CD4-positive, alpha-beta T cell treated with Interleukin-4 for 4 hours (primary cell): ENCODE data around the gene IRF2.
"Not testable (repeated sequence)": the region's sequence is repeated elsewhere in the genome, so short reads cannot be mapped to it uniquely, and the experiment has no call there.

Source experiments
- DNase-seq: peaks from one replicate; pipeline ENCODE4 v3.0.0-alpha.2; 2020

The IRF2 gene

DNA sequence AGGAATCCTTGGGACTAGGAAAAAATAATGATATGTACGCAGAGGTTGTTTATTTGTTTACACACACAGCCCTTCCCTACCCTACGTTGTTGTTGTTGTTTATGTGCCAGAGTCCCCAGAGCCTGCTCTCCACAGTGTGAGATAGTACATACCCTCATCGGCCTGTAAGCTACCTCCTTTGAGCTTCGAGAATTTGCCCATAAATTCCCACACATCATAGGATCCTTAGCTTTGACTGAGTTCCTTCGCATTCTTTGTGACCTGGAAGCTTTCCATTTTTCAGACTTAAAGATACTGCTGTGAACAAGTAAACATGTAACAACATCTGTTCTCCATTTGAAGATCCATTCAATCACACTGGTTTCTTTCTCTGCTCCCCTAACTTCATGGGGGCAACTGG, 114.5 kb downstream of the IRF2 start:
- no peak for DNase-seq

DNA sequence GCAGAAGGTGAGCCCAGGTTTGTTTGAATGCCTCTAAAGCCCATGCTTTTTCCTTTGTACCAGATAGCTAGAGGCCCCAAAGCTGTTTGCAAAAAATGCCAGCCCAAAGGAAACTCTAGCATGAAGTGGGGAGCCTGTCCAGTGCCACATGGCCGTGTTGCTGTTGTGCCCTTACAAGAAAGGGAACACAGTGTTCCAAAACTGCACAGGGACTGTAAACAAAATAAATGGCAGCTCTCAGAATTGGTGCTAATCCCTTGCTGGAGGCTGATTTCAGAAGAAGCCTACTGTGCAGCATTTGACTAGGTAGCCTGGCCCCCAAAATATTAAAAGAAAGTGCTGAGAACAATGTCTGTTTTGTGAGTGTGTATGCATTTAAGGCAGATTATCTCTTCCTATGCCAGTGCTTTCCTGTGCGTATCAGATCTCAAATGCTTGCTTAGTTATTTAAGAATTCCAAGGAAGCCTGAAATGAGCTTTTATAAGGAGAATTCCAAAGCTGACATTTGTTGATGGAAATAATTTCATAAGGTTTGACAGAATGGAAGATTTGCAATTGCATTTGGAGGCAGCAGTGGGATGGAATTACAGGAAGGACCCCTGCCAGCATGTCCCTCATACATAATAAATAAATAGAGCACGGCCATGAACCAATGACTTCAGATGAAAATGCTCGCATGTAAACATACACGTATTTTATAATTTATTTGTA, 115.7 kb downstream of the IRF2 start:
- no peak for DNase-seq

DNA sequence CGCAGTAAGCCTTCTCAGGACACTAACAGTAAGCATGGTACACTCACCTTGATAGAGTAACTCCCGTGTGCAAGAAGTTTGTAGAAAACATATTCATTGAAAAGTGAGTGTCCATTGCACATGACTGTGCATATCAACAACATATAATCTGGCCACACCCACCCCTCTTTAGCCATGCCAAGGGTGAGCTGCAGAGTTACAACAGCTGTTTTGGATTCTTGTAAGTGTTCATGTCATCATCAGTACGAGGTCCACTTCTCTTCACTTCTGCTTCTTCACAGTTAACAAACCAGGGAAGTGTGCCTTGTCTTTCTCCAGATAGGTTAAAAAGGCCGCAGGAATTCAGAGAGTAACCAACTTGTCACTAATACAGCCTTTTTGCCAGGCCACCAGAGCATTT, 116.6 kb downstream of the IRF2 start:
- DNase-seq, result no peak

DNA sequence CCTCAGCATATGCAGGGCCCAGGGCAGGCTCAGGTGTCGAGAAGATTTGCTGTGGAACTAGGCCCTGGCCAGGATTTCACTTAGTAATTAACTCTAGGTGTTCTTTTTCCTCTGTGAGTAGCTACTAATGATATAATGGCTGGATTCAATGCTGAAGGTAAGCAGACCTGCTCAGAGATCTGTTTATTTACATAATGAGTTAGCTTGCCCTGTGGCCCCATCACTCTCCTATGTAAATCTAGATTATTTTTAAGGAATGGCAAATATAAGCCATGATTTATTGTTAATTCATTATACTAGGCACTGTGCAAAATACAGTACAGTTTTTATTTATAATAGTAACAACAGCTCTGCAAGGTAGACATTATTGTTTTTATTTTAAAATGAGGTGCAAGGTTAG, 117.2 kb downstream of the IRF2 start:
- DNase-seq, result no peak

DNA sequence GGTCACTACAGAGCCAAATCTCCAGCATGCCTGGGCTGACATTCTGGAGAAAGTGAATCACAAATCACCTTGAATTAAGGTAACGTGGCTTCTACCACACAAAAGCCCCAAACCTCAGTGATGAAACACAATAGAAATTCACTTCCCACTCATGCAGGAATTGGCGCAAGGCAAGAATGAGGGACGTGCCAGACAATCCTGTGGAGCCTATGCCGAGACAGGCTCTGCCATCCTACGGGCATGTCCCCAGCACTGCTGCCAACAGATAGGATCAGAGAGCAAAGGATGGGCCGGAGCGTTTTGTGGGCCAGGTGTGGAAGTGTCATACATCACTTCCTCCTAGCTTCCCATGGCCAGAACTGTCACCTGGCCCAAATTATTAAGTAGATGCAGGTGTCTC, 118.0 kb downstream of the IRF2 start:
- DNase-seq, result no peak

DNA sequence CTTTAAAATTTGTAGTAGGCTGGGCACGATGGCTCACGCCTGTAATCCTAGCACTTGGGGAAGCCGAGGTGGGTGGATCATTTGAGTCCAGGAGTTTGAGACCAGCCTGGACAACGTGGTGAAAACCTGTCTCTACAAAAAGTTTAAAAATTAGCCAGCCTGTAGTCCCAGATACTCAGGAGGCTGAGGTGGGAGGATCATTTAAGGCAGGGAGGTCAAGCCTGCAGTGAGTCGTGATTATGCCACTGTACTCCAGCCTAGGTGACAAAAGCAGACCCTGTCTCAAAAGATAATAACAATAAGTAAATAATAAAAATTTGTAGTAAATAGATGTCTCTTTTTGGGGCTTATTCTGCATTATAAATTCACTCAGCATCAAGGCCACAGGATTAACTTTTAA, 118.5 kb downstream of the IRF2 start:
- no peak for DNase-seq

DNA sequence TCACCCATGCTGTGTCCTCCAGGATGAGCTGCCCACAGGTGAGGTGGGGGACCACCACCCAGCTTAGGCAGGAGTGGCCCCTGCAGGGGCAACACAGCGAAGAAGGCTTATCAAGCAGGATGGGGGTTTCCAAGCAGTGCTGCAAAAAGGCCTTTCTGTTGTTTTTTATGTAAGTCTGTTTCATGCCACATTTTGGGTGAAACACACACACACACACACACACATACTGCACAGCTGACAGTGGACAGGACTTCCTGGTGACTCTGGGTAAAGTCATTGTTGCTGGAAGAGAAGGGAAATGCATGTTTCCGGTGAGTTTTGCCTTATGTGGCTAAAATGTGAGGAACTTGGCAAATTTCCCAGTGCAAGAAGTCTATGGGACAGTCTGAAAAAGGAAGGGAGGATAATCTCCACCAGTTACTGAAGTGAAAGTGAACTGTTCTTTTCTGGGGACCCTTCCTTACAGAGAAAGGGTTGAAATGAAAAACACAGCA, 119.2 kb downstream of the IRF2 start:
- peak; percentile 45 for DNase-seq

DNA sequence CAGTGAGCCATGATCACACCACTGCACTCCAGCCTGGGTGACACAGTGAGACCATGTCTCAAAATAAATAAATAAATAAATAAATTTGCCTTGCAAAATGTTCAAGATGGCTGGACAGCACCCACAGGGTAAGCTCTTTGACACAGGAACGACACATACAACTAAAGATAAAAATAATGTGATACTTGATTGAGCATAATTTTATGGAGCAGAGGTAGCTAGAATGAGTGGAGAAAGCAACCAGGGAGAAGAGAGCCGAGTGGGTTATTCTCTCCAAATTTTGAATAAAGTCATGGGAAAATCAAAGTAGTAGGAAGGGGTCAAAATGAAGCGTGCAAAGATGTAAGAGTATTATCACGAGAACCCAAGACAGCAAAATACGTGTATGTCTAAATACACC, 121.5 kb downstream of the IRF2 start:
- DNase-seq, result no peak

DNA sequence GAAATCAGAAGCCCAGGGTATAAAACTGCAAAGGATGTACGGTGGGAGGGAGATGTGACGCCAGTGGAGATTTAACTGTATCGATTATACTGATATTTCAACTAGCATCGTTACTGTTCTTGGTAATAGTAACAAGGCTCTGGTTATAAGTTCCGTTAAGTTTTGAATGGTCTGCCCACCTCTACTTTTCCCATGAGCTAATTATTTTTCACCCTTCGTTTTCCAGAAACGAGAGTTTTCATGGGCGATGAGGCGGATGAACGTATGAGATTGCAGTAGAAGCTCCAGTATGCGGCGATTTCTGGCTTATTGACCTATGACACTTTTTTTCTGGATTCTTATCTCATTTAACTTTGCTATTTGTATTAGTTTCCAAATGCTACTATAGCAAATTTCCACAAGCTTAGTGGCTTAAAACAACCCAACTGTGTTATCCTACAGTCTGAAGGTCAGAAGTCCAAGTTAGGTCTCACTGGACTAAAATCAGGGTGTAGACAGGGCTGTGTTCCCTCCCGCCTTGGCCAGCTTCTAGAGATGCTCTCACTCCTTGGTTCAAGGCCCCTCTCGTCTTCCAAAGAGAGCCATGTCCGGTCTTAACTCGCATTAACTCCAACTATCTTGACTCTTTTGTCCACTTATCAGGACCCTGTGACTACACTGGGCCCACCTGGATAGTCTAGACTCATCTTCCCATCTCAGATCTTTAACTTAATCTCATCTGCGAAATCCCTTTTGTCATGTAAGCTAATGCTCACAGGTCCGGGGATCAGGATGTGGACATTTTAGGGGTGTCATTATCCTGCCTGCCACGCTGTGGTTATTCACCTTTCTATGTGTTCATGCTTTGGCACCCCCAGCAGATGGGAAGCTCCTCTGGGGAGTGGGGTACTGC, 122.5 kb downstream of the IRF2 start:
- DNase-seq, result no peak

DNA sequence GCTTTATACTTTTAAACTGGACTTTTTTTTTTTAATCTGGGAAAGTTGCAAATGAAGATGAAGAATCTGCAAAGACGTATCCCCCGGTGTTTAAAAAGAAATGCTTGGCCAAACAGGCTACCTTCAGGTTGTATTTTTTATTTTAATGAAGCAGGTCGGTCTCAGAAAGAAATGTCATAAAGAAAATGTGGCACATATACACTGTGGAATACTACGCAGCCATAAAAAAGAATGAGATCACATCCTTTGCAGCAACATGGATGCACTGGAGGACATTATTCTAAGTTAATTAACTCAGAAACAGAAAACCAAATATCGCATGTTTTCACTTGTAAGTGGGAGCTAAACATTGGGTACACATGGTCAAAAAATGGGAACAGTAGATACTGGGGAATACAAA, 123.4 kb downstream of the IRF2 start:
- no peak for DNase-seq

DNA sequence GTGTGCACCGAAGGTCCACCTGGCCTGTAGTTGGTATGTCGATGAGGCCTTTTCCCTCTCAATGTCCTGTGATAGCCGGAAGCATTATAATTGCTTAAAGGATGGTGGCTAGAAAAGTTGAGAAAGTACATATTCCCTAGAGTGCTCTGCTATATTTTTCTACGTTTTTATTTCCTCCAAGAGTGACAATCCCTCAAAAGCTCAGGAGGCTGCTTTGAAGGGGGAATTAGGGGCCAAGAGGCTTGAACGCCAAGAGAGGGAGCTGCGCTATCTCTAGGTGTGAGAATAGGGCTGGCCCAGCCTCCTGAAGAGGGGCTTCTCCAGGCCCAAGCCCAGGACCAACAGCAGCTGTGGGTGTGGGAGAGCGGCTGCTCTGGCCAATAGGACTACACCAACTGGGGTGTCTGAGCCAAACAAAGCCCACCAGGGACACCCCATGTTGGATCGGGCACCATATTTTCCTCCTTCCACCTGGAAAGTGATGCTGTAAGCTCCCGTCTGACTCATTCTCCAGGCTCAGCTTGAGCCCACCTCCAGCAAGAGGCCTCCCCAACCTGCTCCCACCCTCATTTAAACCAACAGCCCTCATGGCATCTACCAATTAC, 124.0 kb downstream of the IRF2 start:
- DNase-seq, result no peak

DNA sequence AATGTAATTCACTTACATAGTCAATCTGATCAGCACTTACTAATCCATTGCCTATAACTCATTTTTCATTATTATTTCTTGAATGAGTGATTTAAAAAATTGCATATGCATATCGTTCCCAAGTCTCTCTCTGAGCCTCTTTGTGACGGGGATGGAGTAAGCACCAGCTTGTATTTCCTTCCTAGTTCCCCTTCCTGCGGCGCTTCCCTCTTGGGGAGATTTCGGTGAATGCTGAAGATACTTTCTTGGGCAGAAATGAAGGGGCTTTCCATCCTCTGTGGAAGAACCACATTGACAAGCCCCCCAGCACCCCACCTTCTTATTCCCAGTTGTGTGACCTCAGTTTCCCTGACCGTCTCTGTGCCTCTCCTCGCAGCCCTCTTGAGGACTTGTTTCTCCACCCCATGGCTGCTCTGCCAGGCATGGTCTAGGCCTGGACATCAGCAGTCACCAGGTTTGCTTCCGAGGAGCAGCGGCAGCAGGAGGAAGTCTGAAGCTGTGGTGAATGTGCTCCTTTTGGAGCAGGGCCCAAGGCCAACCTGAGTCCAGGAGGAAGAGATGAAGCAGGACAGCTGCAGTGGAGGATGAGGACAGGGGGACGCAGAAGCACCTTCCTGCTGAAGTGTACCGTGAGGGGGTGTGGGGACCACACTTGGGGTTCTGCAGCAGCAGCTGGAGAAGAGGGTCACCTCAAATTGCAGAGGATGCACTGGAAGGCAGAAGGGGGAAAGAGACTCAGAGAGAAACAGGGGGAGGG, 124.9 kb downstream of the IRF2 start:
- no peak for DNase-seq

DNA sequence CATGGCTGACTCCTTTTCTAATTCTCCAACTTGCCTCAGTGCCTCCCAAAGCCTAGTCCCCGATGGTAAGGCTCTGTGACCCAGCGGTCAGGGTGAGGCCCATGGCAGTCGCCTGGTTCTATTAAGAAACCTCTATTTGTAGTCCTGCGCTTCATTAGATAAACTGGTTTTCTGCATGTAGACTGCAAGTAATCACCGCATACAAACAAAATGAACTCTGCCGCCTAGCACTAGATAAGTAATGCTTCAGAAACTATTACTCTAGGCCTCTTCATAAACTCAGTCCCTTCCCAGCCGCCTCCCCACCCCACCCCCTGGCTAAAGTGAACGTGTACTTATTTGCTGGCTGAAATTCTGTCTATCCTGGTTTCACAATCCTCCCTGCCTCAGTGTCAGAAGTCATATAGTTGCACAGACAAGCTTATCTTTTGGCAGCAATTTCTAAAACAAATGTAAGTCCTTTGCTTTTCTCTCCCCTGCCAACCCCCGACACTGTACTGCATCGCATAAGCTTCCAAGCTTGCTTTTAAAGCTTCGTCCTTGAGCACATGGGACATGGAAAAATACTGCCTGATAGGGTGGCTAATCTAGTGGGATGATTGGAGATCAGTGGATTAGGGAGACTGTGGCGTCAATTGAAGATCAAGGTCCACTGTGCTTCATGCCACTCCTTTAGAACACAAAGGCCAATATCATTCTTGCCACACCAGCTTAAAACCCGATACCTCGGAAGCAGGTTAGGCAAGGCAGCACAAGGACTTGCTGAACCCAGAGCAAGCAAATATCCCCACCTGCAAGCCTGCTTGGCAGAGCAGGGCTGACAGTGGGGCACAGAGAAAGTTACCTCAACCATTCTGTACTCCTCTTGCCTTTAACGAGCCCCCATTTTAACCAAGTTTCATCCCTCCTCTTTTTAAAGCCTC, 125.8 kb downstream of the IRF2 start:
- DNase-seq, result no peak

DNA sequence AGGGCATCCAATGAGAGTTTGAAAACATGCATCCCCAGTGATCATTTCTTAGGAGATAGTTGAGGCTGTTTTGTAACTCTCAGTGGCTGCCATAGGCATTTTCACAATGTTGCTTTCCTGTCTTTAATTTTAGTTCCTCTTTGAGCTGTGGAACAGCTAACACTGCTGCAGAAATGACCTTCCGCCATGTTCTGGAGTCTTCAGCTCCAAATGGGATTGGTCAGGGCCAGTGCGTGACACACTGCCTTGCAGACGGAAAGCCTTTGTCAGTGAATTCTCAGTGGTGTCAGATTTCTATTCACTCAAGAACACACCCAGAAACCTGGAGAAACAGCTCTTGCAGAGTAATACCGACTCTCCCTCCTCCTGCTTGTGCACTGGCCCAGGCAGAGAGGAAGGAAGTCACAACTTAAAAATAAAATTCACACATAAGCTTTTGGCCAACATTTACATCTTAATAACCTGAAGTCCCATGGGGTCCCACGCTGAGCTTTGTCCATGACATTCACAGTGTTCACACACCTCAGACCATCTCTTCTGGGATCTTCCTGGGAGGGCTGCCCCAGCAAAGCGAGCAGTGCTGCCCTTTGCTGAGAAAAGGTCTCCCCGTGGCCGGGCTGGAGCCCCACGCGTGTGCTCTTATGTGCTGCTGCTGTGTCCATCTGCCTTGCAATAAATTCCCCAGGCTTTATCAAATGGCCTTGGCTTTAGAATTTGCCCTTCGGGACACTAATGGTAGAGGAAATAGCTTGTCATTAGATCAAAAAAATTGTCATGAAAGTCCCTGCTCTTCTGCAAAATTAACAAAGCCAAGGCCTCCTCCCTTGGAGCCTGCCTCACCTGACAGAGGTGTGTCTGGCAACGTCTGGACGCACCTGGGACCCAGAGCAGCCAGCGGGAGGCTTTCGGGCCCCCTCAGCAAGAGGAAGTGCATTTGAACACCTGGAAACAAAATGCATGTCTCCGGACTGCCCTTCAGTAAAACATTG, 126.8 kb downstream of the IRF2 start:
- DNase-seq, result peak; percentile 4

DNA sequence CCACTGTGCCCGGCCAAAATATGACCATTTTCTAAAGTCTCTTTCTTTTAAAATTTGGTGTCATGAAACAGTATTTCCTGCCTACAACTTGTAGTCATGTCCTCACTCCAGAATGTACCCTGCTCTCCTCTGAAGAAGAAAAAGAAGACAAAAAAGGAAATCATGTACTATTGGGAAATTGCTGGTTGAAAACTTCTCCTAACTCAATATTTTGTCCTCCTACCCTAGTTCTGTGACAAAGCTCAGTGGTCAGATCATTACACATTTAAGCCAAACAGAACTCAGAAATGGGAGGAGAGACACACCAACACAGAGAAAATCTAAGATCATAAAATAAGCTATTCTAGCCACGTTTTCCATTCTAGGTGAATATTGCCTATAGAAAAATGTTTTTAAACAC, 127.7 kb downstream of the IRF2 start:
- no peak for DNase-seq

DNA sequence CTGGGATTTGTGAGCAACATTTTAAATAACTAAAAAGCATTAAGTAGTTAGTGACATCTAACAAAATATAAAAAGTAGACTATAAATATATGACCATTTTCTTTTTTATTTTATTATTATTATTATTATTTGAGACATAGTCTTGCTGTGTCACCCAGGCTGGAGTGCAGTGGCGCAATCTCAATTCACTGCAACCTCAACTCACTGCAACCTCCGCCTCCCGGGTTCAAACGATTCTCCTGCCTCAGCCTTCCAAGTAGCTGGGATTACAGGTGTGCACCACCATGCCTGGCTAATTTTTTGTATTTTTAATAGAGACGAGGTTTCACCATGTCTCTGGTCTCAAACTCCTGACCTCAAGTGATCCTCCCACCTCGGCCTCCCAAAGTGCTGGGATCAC, 128.1 kb downstream of the IRF2 start:
- not testable (repeated sequence) for DNase-seq

DNA sequence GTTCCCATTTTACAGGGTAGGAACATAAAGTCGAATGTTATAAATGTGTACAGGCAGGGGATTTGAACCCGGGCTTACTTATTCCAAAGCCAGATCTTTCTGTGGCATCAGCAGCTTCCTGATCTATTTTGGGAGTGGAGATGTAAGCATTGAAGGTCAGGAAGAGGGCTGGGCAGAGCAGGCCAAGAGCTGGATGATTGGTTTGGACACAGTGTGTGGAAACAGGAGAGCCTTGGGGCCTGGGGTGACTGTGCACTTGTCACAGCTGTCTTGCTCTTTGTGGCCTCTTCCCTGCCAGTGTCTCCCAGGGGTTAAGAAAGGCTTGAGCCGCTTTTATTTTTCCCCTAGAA, 128.8 kb downstream of the IRF2 start:
- DNase-seq, result no peak

DNA sequence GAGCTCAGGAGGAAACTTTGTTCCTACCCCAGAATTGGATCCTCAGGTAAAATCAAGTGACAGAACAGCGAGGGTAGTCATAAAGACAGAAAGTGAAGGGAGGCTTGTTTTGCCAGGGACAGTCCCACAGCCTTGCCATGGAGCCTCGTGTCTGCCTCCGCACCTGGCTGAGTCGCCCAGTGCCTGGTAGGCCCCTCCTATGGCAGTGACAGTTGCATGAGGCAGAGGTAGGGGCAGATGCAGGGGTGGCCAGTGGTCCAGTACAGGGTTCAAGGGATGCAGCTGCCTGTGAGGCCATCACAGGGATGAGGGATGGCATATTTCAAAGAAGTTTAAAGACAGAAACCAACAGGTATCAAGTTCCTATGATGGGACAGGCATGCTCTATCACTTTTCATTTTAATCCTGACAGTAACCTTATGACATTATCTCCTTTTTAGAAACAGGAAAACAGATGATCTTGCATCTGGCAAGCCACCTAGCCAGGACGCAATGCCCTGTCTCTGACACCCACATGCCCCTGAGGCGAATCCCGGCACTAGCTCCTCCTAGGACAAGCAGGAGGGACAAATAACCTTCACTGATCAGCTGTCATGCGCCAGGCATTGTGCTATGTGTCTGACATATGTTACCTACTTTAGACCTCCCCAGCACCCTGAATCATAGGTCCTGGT, 129.3 kb downstream of the IRF2 start:
- DNase-seq, result no peak

DNA sequence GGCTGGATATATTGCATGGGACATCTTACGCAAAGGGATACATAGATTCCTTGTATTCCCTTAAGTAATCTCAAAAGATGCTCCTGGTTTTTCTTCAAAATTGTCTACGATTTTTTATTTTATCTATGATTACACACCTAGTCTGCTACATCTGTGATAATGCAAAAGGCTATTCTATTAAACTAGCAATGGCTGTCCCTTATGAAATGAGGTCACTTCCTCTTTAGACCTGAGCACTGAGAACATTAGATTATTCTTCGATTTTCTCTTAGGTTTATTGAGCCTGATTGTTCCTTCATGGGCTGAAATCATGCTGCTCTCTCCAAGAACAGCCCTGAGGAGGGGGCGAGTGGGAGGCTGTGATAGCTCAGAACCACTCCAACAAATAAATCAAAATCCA, 129.9 kb downstream of the IRF2 start:
- no peak for DNase-seq

DNA sequence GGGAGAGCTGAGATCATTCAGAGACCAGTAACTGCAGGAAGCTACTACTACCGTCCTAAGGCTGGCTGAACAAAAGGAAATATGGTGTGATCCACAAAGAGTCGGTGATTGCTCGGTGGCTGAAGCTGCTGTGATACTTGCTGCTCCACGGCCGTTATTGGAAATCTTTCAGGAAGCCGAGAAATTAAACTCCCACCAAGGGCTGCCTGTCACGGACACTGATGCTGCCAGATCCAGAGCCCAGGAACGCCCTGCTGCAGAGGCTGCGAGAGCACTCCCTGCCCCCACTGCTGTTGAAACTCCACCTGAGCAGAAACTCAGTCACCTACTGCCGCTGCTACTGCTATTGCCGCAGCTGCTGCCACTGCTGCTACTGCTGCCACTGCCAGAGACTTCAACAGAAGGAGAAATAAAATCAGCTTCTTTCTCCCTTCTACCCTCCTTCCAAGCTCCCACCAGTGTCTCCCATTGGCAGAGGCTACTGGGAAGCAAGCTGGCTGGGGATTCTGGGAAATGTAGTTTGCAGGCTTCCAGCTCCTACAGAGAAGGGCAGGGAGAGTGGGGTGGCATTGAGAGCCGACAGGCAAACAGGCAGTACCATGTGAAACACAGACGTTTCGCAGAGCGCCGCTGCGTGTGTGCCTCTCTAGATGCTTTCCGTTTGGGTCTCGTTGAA, 130.7 kb downstream of the IRF2 start:
- DNase-seq, result peak; percentile 44
